GM12891 (cell line): ENCODE data around the gene MPLKIP.
"Not testable (repeated sequence)": the region's sequence is repeated elsewhere in the genome, so short reads cannot be mapped to it uniquely, and the experiment has no call there.

Experiments
- DNase-seq: peaks from one replicate; pipeline ENCODE4 v3.0.0; 2011; ENCODE audit warnings: low spot score; ENCODE audit not compliant: insufficient read length
- FAIRE-seq: peaks from 2 replicates; lab custom pipeline; 2011; peaks lifted over from hg19 to GRCh38; lab: Jason Lieb, UNC
- PAX5 ChIP-seq: IDR thresholded peaks from 2 replicates; pipeline ENCODE4 v1.6.1; 2011; ENCODE audit warnings: low read length, moderate library complexity, mild to moderate bottlenecking; ENCODE audit not compliant: insufficient read depth, severe bottlenecking
- POLR2A ChIP-seq: IDR thresholded peaks from 2 replicates; pipeline ENCODE4 v1.6.1; 2011; ENCODE audit warnings: low read depth, low read length, control low read depth
- POLR2AphosphoS5 ChIP-seq: IDR thresholded peaks from 2 replicates; pipeline ENCODE4 v1.6.1; 2011; ENCODE audit warnings: low read depth, low read length, control low read depth
- POU2F2 ChIP-seq: IDR thresholded peaks from 2 replicates; pipeline ENCODE4 v1.6.1; 2011; ENCODE audit warnings: low read depth, mild to moderate bottlenecking, control low read depth, low read length, moderate library complexity
- SPI1 ChIP-seq: IDR thresholded peaks from 2 replicates; pipeline ENCODE4 v1.6.1; 2011; ENCODE audit warnings: low read depth, low read length, control low read depth
- TAF1 ChIP-seq: IDR thresholded peaks from 2 replicates; pipeline ENCODE4 v1.6.1; 2011; ENCODE audit warnings: low read depth, low read length, control low read depth

MPLKIP gene

DNA sequence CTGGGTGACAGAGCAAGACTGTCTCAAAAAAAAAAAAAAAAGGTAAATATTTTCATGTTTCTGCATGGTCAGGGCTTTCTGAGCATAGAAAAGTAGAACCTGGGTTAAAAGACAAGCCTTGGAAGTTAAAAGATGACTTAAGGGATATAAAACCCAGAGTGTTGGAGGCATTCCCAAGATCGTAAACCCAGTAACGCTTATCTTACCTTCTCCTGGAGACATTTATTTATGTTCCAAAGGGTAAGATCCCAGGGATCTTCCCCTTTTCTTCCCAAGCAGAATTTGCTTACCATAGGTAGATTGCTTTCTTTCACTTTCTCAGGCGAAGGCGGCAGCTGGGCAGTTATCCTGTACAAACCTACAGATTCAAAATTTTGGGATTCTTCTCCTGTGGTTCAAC, 22.6 kb upstream of the MPLKIP start:
- FAIRE-seq (no peak), DNase-seq (no peak)
- TF ChIP-seq POLR2A (no peak), PAX5 (no peak), TAF1 (no peak), SPI1 (no peak), POU2F2 (no peak), POLR2AphosphoS5 (no peak)

DNA sequence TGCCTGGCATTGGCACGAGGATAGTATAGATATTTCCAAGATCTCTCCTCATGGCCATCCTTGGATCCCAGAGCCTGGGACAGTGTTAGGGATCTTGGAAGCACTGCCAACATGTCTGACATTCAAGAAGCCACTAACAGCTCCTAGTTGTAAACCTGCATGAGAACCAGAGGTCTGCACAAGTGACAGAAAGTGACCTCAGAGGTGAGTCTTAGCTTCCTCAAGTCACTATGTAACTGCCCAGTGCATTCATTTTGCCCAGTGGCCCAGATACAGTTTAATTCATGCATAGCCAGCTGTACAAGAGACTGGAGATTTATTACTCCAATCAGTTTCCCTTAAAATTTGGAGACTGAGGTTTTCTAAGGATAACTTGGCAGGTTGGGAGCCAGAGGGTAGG, 17.1 kb upstream of the MPLKIP start:
- no peak for DNase-seq
- no peak for TF ChIP-seq POU2F2
- no peak for TF ChIP-seq SPI1
- no peak for TF ChIP-seq POLR2AphosphoS5
- TF ChIP-seq TAF1: no peak
- TF ChIP-seq PAX5: no peak
- no peak for TF ChIP-seq POLR2A
- no peak for FAIRE-seq

DNA sequence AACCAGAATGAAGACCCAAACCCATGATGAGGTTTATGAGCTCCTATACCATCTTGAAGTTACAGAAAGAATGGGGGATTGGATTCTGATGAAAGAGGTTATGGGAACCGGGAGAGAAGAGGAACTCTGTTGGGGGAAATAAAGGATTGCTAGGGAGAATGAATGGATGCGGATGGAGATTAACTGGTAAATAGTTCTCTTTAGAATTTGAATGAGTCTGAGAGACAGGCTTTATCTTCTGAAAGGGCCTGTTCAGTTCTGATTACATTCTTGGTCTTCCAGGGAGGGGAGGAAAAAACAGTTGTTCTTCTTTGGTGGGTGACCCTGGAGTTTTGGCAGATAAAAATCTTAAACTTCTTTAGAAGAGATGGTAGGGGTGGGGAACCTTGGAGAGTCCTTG, 14.2 kb upstream of the MPLKIP start:
- FAIRE-seq (no peak), DNase-seq (no peak)
- TF ChIP-seq POU2F2 (no peak), POLR2A (no peak), SPI1 (no peak), POLR2AphosphoS5 (no peak), TAF1 (no peak), PAX5 (no peak)

DNA sequence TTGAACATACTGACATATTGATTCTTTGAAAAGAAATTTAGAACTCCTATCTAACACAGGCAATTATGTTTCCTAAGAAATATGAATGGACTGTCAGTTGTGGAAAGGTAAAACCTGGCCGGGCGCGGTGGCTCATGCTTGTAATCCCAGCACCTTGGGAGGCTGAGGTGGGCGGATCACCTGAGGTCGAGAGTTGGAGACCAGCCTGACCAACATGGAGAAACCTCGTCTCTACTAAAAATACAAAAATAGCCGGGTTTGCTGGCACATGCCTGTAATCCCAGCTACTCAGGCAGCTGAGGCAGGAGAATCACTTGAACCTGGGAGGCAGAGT, 13.8 kb upstream of the MPLKIP start:
- not testable (repeated sequence) for DNase-seq, FAIRE-seq

DNA sequence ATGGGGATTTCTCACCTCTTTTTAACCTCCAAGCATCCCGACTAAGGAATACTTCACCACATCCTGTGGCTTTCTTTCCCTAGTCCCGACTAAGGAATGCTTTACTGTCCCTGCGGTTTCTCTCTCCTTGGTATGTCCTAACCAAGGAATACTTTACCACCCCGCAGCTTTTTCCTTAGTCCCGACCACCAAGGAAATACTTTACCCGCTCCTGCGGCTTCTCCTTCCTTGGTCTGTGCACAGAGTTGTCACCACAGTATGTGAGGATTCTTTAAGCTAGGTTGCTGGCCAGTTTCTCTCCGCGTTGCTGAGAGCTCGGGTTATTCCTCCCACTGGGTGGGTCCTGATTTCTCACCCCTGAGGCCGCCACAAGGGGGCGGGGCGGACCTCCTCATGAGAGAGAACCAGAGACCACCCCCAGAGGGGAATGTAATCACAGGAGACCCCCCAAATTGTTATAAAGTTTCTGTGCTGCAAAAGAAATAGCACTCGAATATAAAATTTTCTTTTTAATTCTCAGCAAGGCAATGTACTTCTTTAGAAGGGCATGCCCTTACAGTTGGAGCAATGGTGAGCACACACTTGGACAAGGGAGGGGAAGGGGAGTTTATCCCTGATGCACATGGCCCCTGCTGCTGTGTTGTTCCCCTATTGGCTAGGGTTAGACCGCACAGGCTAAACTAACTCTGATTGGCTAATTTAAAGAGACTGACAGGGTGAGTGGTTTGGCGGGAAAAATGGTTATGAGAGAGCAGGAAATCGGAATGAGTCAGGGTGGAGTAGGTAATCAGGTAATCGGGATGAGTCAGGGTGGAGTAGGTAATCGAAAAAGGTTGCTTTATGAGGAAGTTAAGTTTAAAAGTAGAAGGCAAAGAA, 13.2 kb upstream of the MPLKIP start:
- DNase-seq: no peak
- FAIRE-seq: no peak

DNA sequence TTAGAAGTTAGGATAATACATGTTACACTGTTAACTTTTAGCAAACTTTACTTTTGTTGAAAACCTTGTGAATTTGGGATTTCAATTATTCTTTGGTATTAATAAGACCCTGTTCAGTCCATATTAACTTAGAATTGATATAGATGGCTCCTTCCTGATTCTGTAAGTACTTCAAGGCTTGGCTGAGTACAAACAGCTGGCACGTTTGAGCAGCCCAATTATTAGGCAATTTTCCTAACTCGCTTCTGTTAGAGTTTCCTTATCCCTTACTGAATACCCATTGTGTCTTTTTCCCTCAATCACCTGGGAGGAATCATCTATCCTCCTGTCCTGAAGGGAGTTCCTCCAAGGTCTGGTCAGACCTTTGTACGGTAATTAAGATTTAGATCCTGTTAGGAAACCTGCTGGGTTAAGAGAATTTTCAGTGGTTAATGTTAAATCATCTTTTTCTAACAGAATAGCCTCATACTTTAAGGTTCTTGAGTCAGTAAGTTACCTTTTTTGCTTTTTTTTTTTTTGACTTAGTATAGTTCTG, 11.2 kb upstream of the MPLKIP start:
- DNase-seq, FAIRE-seq: not testable (repeated sequence)

More for the DNA sequence above, 13.2 kb upstream of the MPLKIP start:
- TF ChIP-seq SPI1 (no peak), POLR2AphosphoS5 (no peak), TAF1 (no peak), POLR2A (no peak), PAX5 (no peak), POU2F2 (no peak)

DNA sequence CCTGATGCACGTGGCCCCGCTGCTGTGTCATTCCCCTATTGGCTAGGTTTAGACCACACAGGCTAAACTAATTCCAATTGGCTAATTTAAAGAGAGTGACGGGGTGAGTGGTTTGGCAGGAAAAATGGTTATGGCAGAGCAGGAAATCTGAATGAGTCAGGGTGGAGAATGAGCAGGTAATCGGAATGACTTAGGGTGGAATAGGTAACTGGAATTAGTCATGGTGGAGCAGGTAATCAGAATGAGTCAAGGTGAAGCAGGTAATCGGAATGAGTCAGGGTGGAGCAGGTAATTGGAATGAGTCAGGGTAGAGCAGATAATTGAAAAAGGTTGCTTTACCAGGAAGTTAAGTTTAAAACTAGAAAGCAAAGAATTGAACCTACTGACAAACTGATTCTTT, 7.5 kb upstream of the MPLKIP start:
- peak; percentile 5 for FAIRE-seq
- not testable (repeated sequence) for DNase-seq

DNA sequence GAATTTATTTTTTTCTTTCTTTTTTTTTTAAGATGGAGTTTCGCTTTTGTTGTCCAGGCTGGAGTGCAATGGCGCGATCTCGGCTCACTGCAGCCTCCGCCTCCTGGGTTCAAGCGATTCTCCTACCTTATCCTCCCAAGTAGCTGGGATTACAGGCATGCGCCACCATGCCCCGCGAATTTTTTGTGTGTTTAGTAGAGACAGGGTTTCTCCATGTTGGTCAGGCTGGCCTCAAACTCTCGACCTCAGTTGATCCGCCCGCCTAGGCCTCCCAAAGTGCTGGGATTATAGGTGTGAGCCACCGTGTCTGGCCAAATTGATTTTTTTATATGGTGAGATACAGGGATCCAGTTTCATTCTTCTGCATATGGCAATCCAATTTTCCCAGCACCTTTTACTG, 5.5 kb upstream of the MPLKIP start:
- not testable (repeated sequence) for FAIRE-seq, DNase-seq

DNA sequence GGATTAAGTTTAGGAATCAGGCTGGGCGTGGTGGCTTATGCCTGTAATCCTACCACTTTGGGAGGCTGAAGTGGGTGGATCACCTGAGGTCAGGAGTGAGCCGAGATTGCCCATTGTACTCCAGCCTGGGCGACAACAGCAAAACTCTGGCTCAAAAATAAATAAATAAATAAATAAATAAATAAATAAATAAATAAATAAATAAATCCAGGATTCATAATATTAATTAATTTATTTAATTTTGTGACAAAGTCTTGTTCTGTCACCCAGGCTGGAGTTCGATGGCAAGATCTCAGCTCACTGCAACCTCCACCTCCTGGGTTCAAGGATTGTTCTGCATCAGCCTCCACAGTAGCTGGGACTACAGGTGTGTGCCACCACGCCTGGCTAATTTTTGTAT, 4.6 kb upstream of the MPLKIP start:
- FAIRE-seq: no peak
- no peak for TF ChIP-seq POLR2AphosphoS5
- no peak for TF ChIP-seq POLR2A
- TF ChIP-seq SPI1: no peak
- TF ChIP-seq POU2F2: no peak
- no peak for TF ChIP-seq TAF1
- no peak for TF ChIP-seq PAX5

DNA sequence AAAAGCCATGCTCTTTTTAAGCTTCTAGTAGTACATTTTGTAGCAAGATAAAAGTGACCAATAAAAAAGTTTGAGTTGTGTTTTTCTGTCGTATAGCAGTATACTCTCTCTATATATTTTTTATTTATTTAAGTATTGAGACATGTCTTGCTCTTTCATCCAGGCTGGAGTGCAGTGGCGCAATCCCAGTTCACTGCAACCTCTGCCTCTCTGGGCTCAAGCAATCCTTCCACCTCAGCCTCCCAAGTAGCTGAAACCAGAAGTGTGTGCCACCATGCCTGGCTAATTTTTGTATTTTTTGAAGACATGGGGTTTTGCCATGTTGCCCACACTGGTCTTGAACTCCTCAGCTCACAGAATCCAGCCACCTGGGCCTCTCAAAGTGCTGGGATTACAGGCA, 3.1 kb upstream of the MPLKIP start:
- FAIRE-seq: no peak
- TF ChIP-seq POLR2AphosphoS5: no peak
- TF ChIP-seq POU2F2: no peak
- no peak for TF ChIP-seq POLR2A
- TF ChIP-seq SPI1: no peak
- no peak for TF ChIP-seq PAX5
- TF ChIP-seq TAF1: no peak
- DNase-seq: no peak

More for the DNA sequence above, 4.6 kb upstream of the MPLKIP start:
- no peak for DNase-seq

DNA sequence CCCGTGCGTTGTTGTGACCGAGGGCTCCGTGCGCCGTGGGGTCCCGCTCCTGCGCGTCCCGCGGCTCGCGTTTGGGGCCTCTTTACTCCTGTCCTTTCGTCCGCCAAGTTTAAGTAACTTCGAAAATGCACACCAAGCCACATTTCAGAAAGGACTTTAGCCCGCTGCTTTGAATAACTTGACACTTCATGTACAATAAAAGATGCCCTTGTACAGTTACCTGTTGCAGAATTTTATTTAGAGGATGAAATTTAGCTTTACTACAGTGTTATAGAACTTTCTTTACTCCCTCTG, 842 bp upstream of the MPLKIP start:
- TF ChIP-seq POLR2AphosphoS5 (no peak), PAX5 (no peak), TAF1 (no peak), POLR2A (no peak)
- no peak for DNase-seq

More for the DNA sequence above, 842 bp upstream of the MPLKIP start:
- no peak for FAIRE-seq
